Neuronal stem cell (in vitro differentiated cells): Measurements from ENCODE around the gene SPECC1.

ENCODE experiments used
- DNase-seq: peaks from one replicate; pipeline ENCODE4 v3.0.0-alpha.2; 2013; ENCODE audit warnings: low spot score
- H2AFZ ChIP-seq: one replicate; pipeline ENCODE4 v1.6.1; 2013; ENCODE audit warnings: mild to moderate bottlenecking, low read length, inconsistent platforms
- H2AK5ac ChIP-seq: 2 replicates; pipeline ENCODE4 v1.6.1; 2013; ENCODE audit warnings: low read depth, mild to moderate bottlenecking, inconsistent platforms, low read length, moderate library complexity, mixed read lengths
- H2BK120ac ChIP-seq: 2 replicates; pipeline ENCODE4 v1.6.1; 2013; ENCODE audit warnings: low read depth, mild to moderate bottlenecking, inconsistent platforms, low read length, moderate library complexity, mixed read lengths
- H2BK12ac ChIP-seq: one replicate; pipeline ENCODE4 v1.6.1; 2013; ENCODE audit warnings: low read length, inconsistent platforms
- H2BK15ac ChIP-seq: 2 replicates; pipeline ENCODE4 v1.6.1; 2013; ENCODE audit warnings: mild to moderate bottlenecking, low read length, inconsistent platforms, mixed read lengths
- H2BK5ac ChIP-seq: one replicate; pipeline ENCODE4 v1.6.1; 2013; ENCODE audit warnings: inconsistent platforms, mild to moderate bottlenecking, low read length, moderate library complexity
- H3K14ac ChIP-seq: one replicate; pipeline ENCODE4 v1.6.1; 2013; ENCODE audit warnings: low read length, inconsistent platforms
- H3K18ac ChIP-seq: 2 replicates; pipeline ENCODE4 v1.6.1; 2013; ENCODE audit warnings: low read length, inconsistent platforms
- H3K23ac ChIP-seq: 2 replicates; pipeline ENCODE4 v1.6.1; 2013; ENCODE audit warnings: low read depth, mild to moderate bottlenecking, mixed read lengths, low read length, inconsistent platforms; ENCODE audit not compliant: poor library complexity
- H3K27ac ChIP-seq: replicated peaks from 3 replicates; pipeline ENCODE4 v1.5.1; 2013; ENCODE audit warnings: low read length, inconsistent platforms
- H3K27me3 ChIP-seq, 3 experiments: 2 replicates each; pipeline ENCODE4 v1.6.1; 2013; ENCODE audit warnings: low read length in 3 of 3, mild to moderate bottlenecking in 2 of 3, inconsistent platforms in 1 of 3, low read depth in 1 of 3, mixed read lengths in 1 of 3, moderate library complexity in 1 of 3; ENCODE audit not compliant: control insufficient read depth in 3 of 3, insufficient read depth in 3 of 3
- H3K36me3 ChIP-seq, 2 donors: replicated peaks in 1 of 2; 2 replicates each; pipeline ENCODE4 v1.6.1; 2013; ENCODE audit warnings: low read length in 2 of 2; ENCODE audit not compliant: control insufficient read depth in 2 of 2, insufficient read depth in 2 of 2
- H3K4ac ChIP-seq: 2 replicates; pipeline ENCODE4 v1.6.1; 2013; ENCODE audit warnings: inconsistent platforms, mild to moderate bottlenecking, low read length, moderate library complexity
- H3K4me1 ChIP-seq, 2 donors: 1 replicate in 1 of 2; 2 replicates in 1 of 2; pipeline ENCODE4 v1.6.1; 2013; ENCODE audit warnings: low read length in 2 of 2, low read depth in 1 of 2; ENCODE audit not compliant: control insufficient read depth in 2 of 2, insufficient read depth in 1 of 2
- H3K4me2 ChIP-seq: one replicate; pipeline ENCODE4 v1.6.1; 2013; ENCODE audit warnings: mild to moderate bottlenecking, low read length, inconsistent platforms; ENCODE audit not compliant: insufficient read depth, poor library complexity, severe bottlenecking
- H3K4me3 ChIP-seq, 2 donors: 2 replicates each; pipeline ENCODE4 v1.5.1; 2013; ENCODE audit warnings: low read length in 2 of 2, mild to moderate bottlenecking in 2 of 2, inconsistent platforms in 1 of 2, moderate library complexity in 1 of 2
- H3K79me1 ChIP-seq: one replicate; pipeline ENCODE4 v1.6.1; 2013; ENCODE audit warnings: low read depth, mild to moderate bottlenecking, inconsistent platforms, low read length, moderate library complexity
- H3K9ac ChIP-seq: one replicate; pipeline ENCODE4 v1.6.1; 2013; ENCODE audit warnings: mild to moderate bottlenecking, low read depth, low read length, inconsistent platforms; ENCODE audit not compliant: poor library complexity
- H3K9me3 ChIP-seq, 2 donors: replicated peaks in 1 of 2; 2 replicates each; pipeline versions ENCODE3 to v1.6.1; 2013; ENCODE audit warnings: low read length in 2 of 2, mild to moderate bottlenecking in 2 of 2, inconsistent platforms in 1 of 2, low read depth in 1 of 2, mixed read lengths in 1 of 2, moderate library complexity in 1 of 2; ENCODE audit not compliant: control insufficient read depth in 2 of 2, insufficient read depth in 1 of 2
- H4K8ac ChIP-seq: one replicate; pipeline ENCODE4 v1.6.1; 2013; ENCODE audit warnings: low read depth, mild to moderate bottlenecking, inconsistent platforms, low read length, moderate library complexity
- H4K91ac ChIP-seq: one replicate; pipeline ENCODE4 v1.6.1; 2013; ENCODE audit warnings: low read length, low read depth, mild to moderate bottlenecking, inconsistent platforms; ENCODE audit not compliant: poor library complexity
- WGBS, 2 donors: extraction: QIAGEN DNeasy Blood & Tissue Kit; methylation state at CpG; one replicate each; pipeline ENCODE4 v1.1.7; 2013; ENCODE audit warnings: missing lambda C conversion rate in 2 of 2, mixed read lengths in 1 of 2; ENCODE audit not compliant: insufficient read length in 2 of 2, insufficient replicate concordance in 1 of 2; ENCODE audit errors: extremely low coverage in 2 of 2; 5-methylcytosine and 5-hydroxymethylcytosine counted together

SPECC1 gene

GRCh38 chr17:20300436-20300934, 291.3 kb downstream of the SPECC1 start:
- Histone ChIP-seq H3K4me1 (peaks cover 0 to 2% of the 10 kb centered on the region in 2 donors), H2BK12ac (no peak overlapping the region), H3K36me3 (peaks cover 10 to 31% of the 10 kb centered on the region in 2 donors), H3K27ac (no peak overlapping the region), H3K9me3 (peaks cover 0 to 8% of the 10 kb centered on the region in 2 donors), H4K91ac (no peak overlapping the region), H3K18ac (peak overlapping the region; percentile 18), H3K14ac (no peak overlapping the region), H3K4me3 (no peak overlapping the region), H3K27me3 (no peaks in the 10 kb centered on the region), H2BK5ac (peak overlapping the region; percentile 35), H2AFZ (no peak overlapping the region), H4K8ac (no peak overlapping the region), H2AK5ac (no peak overlapping the region), H2BK120ac (no peak overlapping the region), H3K23ac (no peak overlapping the region), H3K79me1 (no peaks in the 10 kb centered on the region), H2BK15ac (no peak overlapping the region), H3K4me2 (no peak overlapping the region), H3K9ac (no peak overlapping the region), H3K4ac (no peak overlapping the region)
- no peak for DNase-seq
- WGBS, 2 donors: no CpG with 5 or more reads among the region's 9 CpGs

DNA sequence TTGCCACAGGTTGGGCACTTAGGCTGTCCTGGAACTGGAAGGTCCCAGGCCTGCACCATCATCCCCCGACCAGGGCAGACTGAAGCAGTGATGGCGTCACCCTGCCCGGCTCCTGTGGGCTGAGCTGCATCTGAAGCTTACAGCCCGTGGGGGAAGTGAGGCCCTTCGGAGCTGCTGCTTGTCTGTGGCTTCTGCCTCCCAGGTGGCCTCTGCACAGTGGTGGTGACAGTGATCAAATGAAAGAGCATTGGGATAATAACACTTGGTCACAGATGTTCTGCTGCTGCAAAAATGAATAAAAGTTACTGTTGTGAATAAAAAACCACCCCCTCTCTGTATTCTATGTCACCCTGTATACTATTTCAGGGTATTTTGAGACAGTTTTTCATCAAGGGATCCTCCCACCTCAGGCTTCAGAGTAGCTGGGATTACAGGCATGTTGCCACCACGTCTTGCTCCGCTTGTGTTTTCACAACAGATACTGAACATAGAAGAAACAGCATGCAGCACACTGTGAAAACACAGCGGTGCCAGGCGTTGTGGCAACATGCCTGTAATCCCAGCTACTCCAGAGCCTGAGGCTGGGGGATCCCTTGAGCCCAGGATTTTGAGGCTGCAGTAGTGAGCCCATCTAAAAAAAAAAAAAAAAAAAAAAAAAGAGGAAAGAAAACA, 293.2 kb downstream of the SPECC1 start:
- WGBS, 2 donors: no CpG with 5 or more reads among the region's 9 CpGs
- no peak overlapping the region for H2BK15ac ChIP-seq
- H3K4me3 ChIP-seq: no peak overlapping the region
- H3K4me2 ChIP-seq: no peak overlapping the region
- H3K14ac ChIP-seq: no peak overlapping the region
- H3K18ac ChIP-seq: no peak overlapping the region
- no peak overlapping the region for H3K27ac ChIP-seq
- H3K79me1 ChIP-seq: no peaks in the 10 kb centered on the region
- no peak overlapping the region for H2BK12ac ChIP-seq
- H3K27me3 ChIP-seq: no peaks in the 10 kb centered on the region
- H4K91ac ChIP-seq: no peak overlapping the region
- H4K8ac ChIP-seq: no peak overlapping the region
- peaks cover 0 to 2% of the 10 kb centered on the region in 2 donors for H3K4me1 ChIP-seq
- H2AK5ac ChIP-seq: no peak overlapping the region
- H2AFZ ChIP-seq: no peak overlapping the region
- H3K4ac ChIP-seq: no peak overlapping the region
- no peak overlapping the region for H2BK5ac ChIP-seq
- no peak overlapping the region for H2BK120ac ChIP-seq
- no peak overlapping the region for H3K9ac ChIP-seq
- H3K36me3 ChIP-seq: peaks cover 14 to 36% of the 10 kb centered on the region in 2 donors
- DNase-seq: no peak
- H3K9me3 ChIP-seq: peaks cover 7 to 25% of the 10 kb centered on the region in 2 donors
- H3K23ac ChIP-seq: no peak overlapping the region

DNA sequence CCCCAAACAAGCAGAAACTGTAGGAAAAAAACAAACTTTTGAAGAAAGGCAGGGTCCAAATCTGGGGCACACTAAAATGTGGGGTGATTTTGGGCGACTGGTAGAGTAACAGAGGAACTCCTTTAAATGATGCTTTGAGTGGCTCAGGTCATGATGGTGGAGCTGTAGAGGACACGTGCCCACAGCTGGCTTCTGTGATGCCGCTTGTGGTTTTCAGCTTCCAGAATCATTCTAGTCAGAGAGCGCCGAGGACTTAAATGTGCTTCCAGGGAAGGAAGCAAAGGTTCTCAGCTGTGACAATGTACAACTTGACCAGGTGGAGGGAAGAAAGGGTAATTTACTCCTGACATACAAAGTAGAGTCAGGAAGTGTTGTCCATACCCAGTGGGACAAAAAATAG, 295.8 kb downstream of the SPECC1 start:
- no peak overlapping the region for H3K9ac ChIP-seq
- H2BK15ac ChIP-seq: no peak overlapping the region
- H3K14ac ChIP-seq: no peak overlapping the region
- no peak overlapping the region for H3K4me2 ChIP-seq
- H2AFZ ChIP-seq: no peak overlapping the region
- H3K18ac ChIP-seq: no peak overlapping the region
- no peak overlapping the region for H2BK120ac ChIP-seq
- H3K23ac ChIP-seq: no peak overlapping the region
- no peak overlapping the region for H3K4me3 ChIP-seq
- DNase-seq: no peak
- WGBS, 2 donors: no CpG with 5 or more reads among the region's 5 CpGs
- H3K79me1 ChIP-seq: no peaks in the 10 kb centered on the region
- H3K4ac ChIP-seq: no peak overlapping the region
- H2AK5ac ChIP-seq: no peak overlapping the region
- H4K8ac ChIP-seq: no peak overlapping the region
- no peak overlapping the region for H3K27ac ChIP-seq
- H3K9me3 ChIP-seq: peaks cover 9 to 44% of the 10 kb centered on the region in 2 donors
- H2BK5ac ChIP-seq: no peak overlapping the region
- no peak overlapping the region for H4K91ac ChIP-seq
- H2BK12ac ChIP-seq: no peak overlapping the region
- H3K4me1 ChIP-seq: peaks cover 0 to 2% of the 10 kb centered on the region in 2 donors
- H3K27me3 ChIP-seq: no peaks in the 10 kb centered on the region
- peaks cover 7 to 45% of the 10 kb centered on the region in 2 donors for H3K36me3 ChIP-seq

- Histone ChIP-seq H4K91ac (no peak overlapping the region), H3K18ac (no peak overlapping the region), H3K9ac (no peak overlapping the region), H2BK15ac (no peak overlapping the region), H3K23ac (no peak overlapping the region), H3K4me2 (no peak overlapping the region), H3K36me3 (peaks cover 7 to 42% of the 10 kb centered on the region in 2 donors), H2BK12ac (no peak overlapping the region), H3K27ac (no peak overlapping the region), H2AFZ (no peak overlapping the region), H3K4ac (no peak overlapping the region), H3K27me3 (no peaks in the 10 kb centered on the region), H4K8ac (no peak overlapping the region), H2BK120ac (no peak overlapping the region), H2BK5ac (no peak overlapping the region), H3K14ac (no peak overlapping the region), H3K9me3 (peaks cover 9 to 44% of the 10 kb centered on the region in 2 donors), H3K4me1 (no peaks in the 10 kb centered on the region), H3K79me1 (no peaks in the 10 kb centered on the region), H3K4me3 (no peak overlapping the region), H2AK5ac (no peak overlapping the region)
- DNase-seq: no peak
Observed at GRCh38 chr17:20306924-20307323, 297.8 kb downstream of the SPECC1 start.
